KBM-7 (cell line): ENCODE data around the gene NUAK1.

Experiments
- DNase-seq: peaks from one replicate; pipeline ENCODE4 v3.0.0-alpha.2; 2015
- in situ Hi-C: fragments of 300-500 bp; cut with MboI; formaldehyde crosslinking; loops from 2 replicates; pipeline ENCODE4 v1.14.3; 2020; ENCODE audit warnings: low sequenced_read_pairs, low pct_unique_long_range_greater_than_20kb, mixed read lengths

NUAK1 gene

GRCh38 chr12:106118381-106119130, 20.2 kb downstream of the NUAK1 start:
- in situ Hi-C loops: no loop called here
- DNase-seq: no peak

GRCh38 chr12:106115440-106115839, 23.3 kb downstream of the NUAK1 start:
- no peak for DNase-seq
- in situ Hi-C loops: no loop called here

- in situ Hi-C loops: no loop called here
- DNase-seq: no peak
Measured at GRCh38 chr12:106114447-106115068, 24.2 kb downstream of the NUAK1 start.

GRCh38 chr12:106113824-106114446, 24.8 kb downstream of the NUAK1 start:
- DNase-seq: no peak
- in situ Hi-C loops: no loop called here

GRCh38 chr12:106113446-106113823, 25.3 kb downstream of the NUAK1 start:
- in situ Hi-C loops: no loop called here
- no peak for DNase-seq

- no peak for DNase-seq
Measured at GRCh38 chr12:106113042-106113441, 25.7 kb downstream of the NUAK1 start.

GRCh38 chr12:106112145-106112821, 26.5 kb downstream of the NUAK1 start:
- DNase-seq: no peak

More at GRCh38 chr12:106113042-106113441, 25.7 kb downstream of the NUAK1 start:
- in situ Hi-C loops: no loop called here

GRCh38 chr12:106110626-106111300, 28.0 kb downstream of the NUAK1 start:
- no peak for DNase-seq
- in situ Hi-C loops: no loop called here

More at GRCh38 chr12:106112145-106112821, 26.5 kb downstream of the NUAK1 start:
- in situ Hi-C loops: no loop called here

- in situ Hi-C loops: no loop called here
- DNase-seq: no peak
Measured at GRCh38 chr12:106109168-106109910, 29.4 kb downstream of the NUAK1 start.

- DNase-seq: no peak
- in situ Hi-C loops: no loop called here
Measured at GRCh38 chr12:106108185-106108835, 30.4 kb downstream of the NUAK1 start.

- in situ Hi-C loops: no loop called here
- DNase-seq: no peak
Measured at GRCh38 chr12:106107566-106107965, 31.2 kb downstream of the NUAK1 start.

- DNase-seq: no peak
Measured at GRCh38 chr12:106106892-106107291, 31.9 kb downstream of the NUAK1 start.

GRCh38 chr12:106106061-106106566, 32.6 kb downstream of the NUAK1 start:
- in situ Hi-C loops: no loop called here
- DNase-seq: no peak

More at GRCh38 chr12:106106892-106107291, 31.9 kb downstream of the NUAK1 start:
- in situ Hi-C loops: no loop called here

- no peak for DNase-seq
- in situ Hi-C loops: no loop called here
Measured at GRCh38 chr12:106101803-106102202, 37.0 kb downstream of the NUAK1 start.

- no peak for DNase-seq
- in situ Hi-C loops: no loop called here
Measured at GRCh38 chr12:106098691-106099200, 40.0 kb downstream of the NUAK1 start.

- in situ Hi-C loops: no loop called here
- no peak for DNase-seq
Measured at GRCh38 chr12:106097011-106097410, 41.7 kb downstream of the NUAK1 start.

GRCh38 chr12:106096376-106096775, 42.4 kb downstream of the NUAK1 start:
- in situ Hi-C loops: no loop called here
- no peak for DNase-seq

- in situ Hi-C loops: no loop called here
- no peak for DNase-seq
Measured at GRCh38 chr12:106094304-106094703, 44.5 kb downstream of the NUAK1 start.
